Brain microvascular endothelial cell (primary cell): ENCODE data around the gene HOXB2.
"Not testable (repeated sequence)": the region's sequence is repeated elsewhere in the genome, so short reads cannot be mapped to it uniquely, and the experiment has no call there.

Experiments used
- DNase-seq: peaks from one replicate; pipeline ENCODE4 v3.0.0-alpha.2; 2020
- H3K27ac ChIP-seq: fragments of 250-450 bp; sonication (Bioruptor Pico); 2 replicates; pipeline ENCODE4 v1.5.1; 2020; ENCODE audit warnings: mild to moderate bottlenecking, moderate library complexity
- H3K27me3 ChIP-seq: fragments of 250-450 bp; sonication (Bioruptor Pico); replicated peaks from 2 replicates; pipeline ENCODE4 v1.5.1; 2020; ENCODE audit warnings: mild to moderate bottlenecking
- H3K36me3 ChIP-seq: fragments of 250-450 bp; sonication (Bioruptor Pico); replicated peaks from 2 replicates; pipeline ENCODE4 v1.5.1; 2020; ENCODE audit warnings: mild to moderate bottlenecking
- H3K4me3 ChIP-seq: 2 replicates; pipeline ENCODE4 v1.5.1; 2011; ENCODE audit warnings: low read depth, mild to moderate bottlenecking, control low read depth, low read length, moderate library complexity
- CTCF ChIP-seq: IDR thresholded peaks from 2 replicates; pipeline ENCODE4 v1.5.1; 2011; ENCODE audit warnings: low read depth, mild to moderate bottlenecking, moderate library complexity, low read length, control low read depth, inconsistent platforms; ENCODE audit errors: missing control alignments
- in situ Hi-C: cut with HindIII; loops from 2 replicates; pipeline ENCODE4 v1.10.0; 2017; ENCODE audit warnings: low sequenced_read_pairs, low pct_ligation_motif_present

Gene HOXB2

GRCh38 chr17:48514477-48514876 is 30.4 kb downstream of the HOXB2 start:
- no peak for TF ChIP-seq CTCF
- H3K4me3 ChIP-seq: no peak overlapping the region
- DNase-seq: no peak
- in situ Hi-C loops: no loop called here
- no peak overlapping the region for H3K27ac ChIP-seq
- no peaks in the 10 kb centered on the region for H3K36me3 ChIP-seq
- H3K27me3 ChIP-seq: peaks cover 16% of the 10 kb centered on the region

GRCh38 chr17:48513666-48514455 is 31.0 kb downstream of the HOXB2 start:
- Histone ChIP-seq H3K27me3 (peaks cover 16% of the 10 kb centered on the region), H3K4me3 (no peak overlapping the region), H3K36me3 (no peaks in the 10 kb centered on the region), H3K27ac (no peak overlapping the region)
- in situ Hi-C loops: no loop called here
- no peak for DNase-seq
- no peak for TF ChIP-seq CTCF

GRCh38 chr17:48513097-48513496 is 31.8 kb downstream of the HOXB2 start:
- Histone ChIP-seq H3K27ac (no peak overlapping the region), H3K36me3 (no peaks in the 10 kb centered on the region), H3K4me3 (no peak overlapping the region), H3K27me3 (peaks cover 14% of the 10 kb centered on the region)
- in situ Hi-C loops: no loop called here
- no peak for DNase-seq
- no peak for TF ChIP-seq CTCF

GRCh38 chr17:48510761-48511604 is 33.9 kb downstream of the HOXB2 start:
- Histone ChIP-seq H3K27ac (no peak overlapping the region), H3K27me3 (peaks cover 6% of the 10 kb centered on the region), H3K36me3 (no peaks in the 10 kb centered on the region), H3K4me3 (no peak overlapping the region)
- DNase-seq: no peak
- in situ Hi-C loops: no loop called here
- TF ChIP-seq CTCF: no peak

GRCh38 chr17:48510381-48510760 is 34.5 kb downstream of the HOXB2 start:
- TF ChIP-seq CTCF: no peak
- in situ Hi-C loops: no loop called here
- Histone ChIP-seq H3K36me3 (no peaks in the 10 kb centered on the region), H3K27me3 (peaks cover 6% of the 10 kb centered on the region), H3K4me3 (no peak overlapping the region), H3K27ac (no peak overlapping the region)
- no peak for DNase-seq

- H3K27ac ChIP-seq, H3K27me3 ChIP-seq, H3K36me3 ChIP-seq, H3K4me3 ChIP-seq, in situ Hi-C loops, DNase-seq: not testable (repeated sequence)
Measured at GRCh38 chr17:48509708-48510107, 35.2 kb downstream of the HOXB2 start.
